ENCODE data around the gene PSMA7.
A peak's percentile ranks its signal among the peaks of the same experiment; 100 is the strongest.

Gene PSMA7

GRCh38 chr20:62143081-62143956 lies at the start of gene PSMA7, which contains the start of gene SS18L1:
Gene PSMA7, minus strand, starts transcription at chr20:62143394. Its CDS starts 91 bp downstream, at chr20:62143303.
Gene SS18L1, plus strand, starts transcription at chr20:62143769. Its CDS starts 52 bp downstream, at chr20:62143821.
- peaks cover 36% of the 10 kb centered on the region for H3K4me1 Mint-ChIP-seq (ENCODE audit: low read depth)
- no peaks in the 10 kb centered on the region for H3K27me3 Mint-ChIP-seq (ENCODE audit: low read depth)
- peak within 1 kb of the TSS; percentile 91 for H3K27ac Mint-ChIP-seq
- no peaks in the 10 kb centered on the region for H3K9me3 Mint-ChIP-seq
- peaks cover 38% of the 10 kb centered on the region for H3K36me3 Mint-ChIP-seq (ENCODE audit: low read depth)
- peak within 1 kb of the TSS; percentile 85 for H3K4me3 Mint-ChIP-seq
- DNase-seq (ENCODE audit: low spot score): peak; percentile 88

- Mint-ChIP-seq H3K27me3 (ENCODE audit: low read depth) (no peaks in the 10 kb centered on the region), H3K4me3 (no peak overlapping the region), H3K9me3 (no peaks in the 10 kb centered on the region), H3K36me3 (ENCODE audit: low read depth) (peaks cover 6% of the 10 kb centered on the region), H3K4me1 (ENCODE audit: low read depth) (peaks cover 2% of the 10 kb centered on the region), H3K27ac (no peak overlapping the region)
- DNase-seq (ENCODE audit: low spot score): no peak
These were observed 49.4 kb upstream of the PSMA7 start for GRCh38 chr20:62192635-62193034.

- Mint-ChIP-seq H3K4me3 (no peak overlapping the region), H3K36me3 (ENCODE audit: low read depth) (peaks cover 6% of the 10 kb centered on the region)
These were observed 48.8 kb upstream of the PSMA7 start for GRCh38 chr20:62191781-62192559.

GRCh38 chr20:62190639-62191411 lies 47.6 kb upstream of the PSMA7 start:
- H3K36me3 Mint-ChIP-seq (ENCODE audit: low read depth): peaks cover 6% of the 10 kb centered on the region
- H3K4me3 Mint-ChIP-seq: no peak overlapping the region
- H3K27me3 Mint-ChIP-seq (ENCODE audit: low read depth): no peaks in the 10 kb centered on the region
- no peak overlapping the region for H3K27ac Mint-ChIP-seq
- no peak for DNase-seq (ENCODE audit: low spot score)
- no peaks in the 10 kb centered on the region for H3K9me3 Mint-ChIP-seq
- H3K4me1 Mint-ChIP-seq (ENCODE audit: low read depth): peaks cover 10% of the 10 kb centered on the region

More at GRCh38 chr20:62191781-62192559, 48.8 kb upstream of the PSMA7 start:
- Mint-ChIP-seq H3K9me3 (no peaks in the 10 kb centered on the region), H3K27me3 (ENCODE audit: low read depth) (no peaks in the 10 kb centered on the region), H3K27ac (no peak overlapping the region), H3K4me1 (ENCODE audit: low read depth) (peaks cover 7% of the 10 kb centered on the region)
- no peak for DNase-seq (ENCODE audit: low spot score)

- DNase-seq (ENCODE audit: low spot score): no peak
- no peaks in the 10 kb centered on the region for H3K27me3 Mint-ChIP-seq (ENCODE audit: low read depth)
- no peaks in the 10 kb centered on the region for H3K9me3 Mint-ChIP-seq
- peak overlapping the region; percentile 35 for H3K27ac Mint-ChIP-seq
- peaks cover 1% of the 10 kb centered on the region for H3K36me3 Mint-ChIP-seq (ENCODE audit: low read depth)
- peaks cover 20% of the 10 kb centered on the region for H3K4me1 Mint-ChIP-seq (ENCODE audit: low read depth)
- no peak overlapping the region for H3K4me3 Mint-ChIP-seq
These were observed 44.0 kb upstream of the PSMA7 start for GRCh38 chr20:62186887-62187866.

GRCh38 chr20:62186096-62186426 lies 42.9 kb upstream of the PSMA7 start:
- Mint-ChIP-seq H3K27ac (no peak overlapping the region), H3K4me3 (no peak overlapping the region), H3K36me3 (ENCODE audit: low read depth) (peaks cover 1% of the 10 kb centered on the region), H3K27me3 (ENCODE audit: low read depth) (no peaks in the 10 kb centered on the region), H3K4me1 (ENCODE audit: low read depth) (peaks cover 25% of the 10 kb centered on the region), H3K9me3 (no peaks in the 10 kb centered on the region)
- no peak for DNase-seq (ENCODE audit: low spot score)

- Mint-ChIP-seq H3K27me3 (ENCODE audit: low read depth) (no peaks in the 10 kb centered on the region), H3K36me3 (ENCODE audit: low read depth) (peaks cover 5% of the 10 kb centered on the region), H3K4me1 (ENCODE audit: low read depth) (peaks cover 25% of the 10 kb centered on the region), H3K27ac (peak overlapping the region; percentile 88), H3K4me3 (peak overlapping the region; percentile 94), H3K9me3 (no peaks in the 10 kb centered on the region)
- no peak for DNase-seq (ENCODE audit: low spot score)
These were observed 40.4 kb upstream of the PSMA7 start for GRCh38 chr20:62183426-62184142.

- H3K9me3 Mint-ChIP-seq: no peaks in the 10 kb centered on the region
- H3K4me3 Mint-ChIP-seq: peak within 1 kb of the TSS; percentile 94
- H3K27me3 Mint-ChIP-seq (ENCODE audit: low read depth): no peaks in the 10 kb centered on the region
- H3K27ac Mint-ChIP-seq: peak within 1 kb of the TSS; percentile 96
- H3K4me1 Mint-ChIP-seq (ENCODE audit: low read depth): peaks cover 24% of the 10 kb centered on the region
- peaks cover 5% of the 10 kb centered on the region for H3K36me3 Mint-ChIP-seq (ENCODE audit: low read depth)
- DNase-seq (ENCODE audit: low spot score): peak; percentile 95
These were observed 39.6 kb upstream of the PSMA7 start, which contains the start of gene MTG2 for GRCh38 chr20:62182469-62183425. Gene MTG2, plus strand, starts transcription at chr20:62183028. Its CDS starts 10,393 bp downstream, at chr20:62193421.

GRCh38 chr20:62181808-62182207 lies 38.6 kb upstream of the PSMA7 start:
- Mint-ChIP-seq H3K4me1 (ENCODE audit: low read depth) (peaks cover 16% of the 10 kb centered on the region), H3K4me3 (peak overlapping the region; percentile 90), H3K9me3 (no peaks in the 10 kb centered on the region), H3K27ac (peak overlapping the region; percentile 96), H3K36me3 (ENCODE audit: low read depth) (peaks cover 5% of the 10 kb centered on the region), H3K27me3 (ENCODE audit: low read depth) (no peaks in the 10 kb centered on the region)
- DNase-seq (ENCODE audit: low spot score): no peak

GRCh38 chr20:62179162-62179504 lies 35.9 kb upstream of the PSMA7 start:
- H3K4me1 Mint-ChIP-seq (ENCODE audit: low read depth): peaks cover 10% of the 10 kb centered on the region
- no peak overlapping the region for H3K4me3 Mint-ChIP-seq
- peaks cover 9% of the 10 kb centered on the region for H3K36me3 Mint-ChIP-seq (ENCODE audit: low read depth)
- no peaks in the 10 kb centered on the region for H3K9me3 Mint-ChIP-seq
- H3K27me3 Mint-ChIP-seq (ENCODE audit: low read depth): no peaks in the 10 kb centered on the region
- H3K27ac Mint-ChIP-seq: no peak overlapping the region
- DNase-seq (ENCODE audit: low spot score): no peak

GRCh38 chr20:62178316-62179161 lies 35.3 kb upstream of the PSMA7 start:
- peaks cover 6% of the 10 kb centered on the region for H3K4me1 Mint-ChIP-seq (ENCODE audit: low read depth)
- H3K27me3 Mint-ChIP-seq (ENCODE audit: low read depth): no peaks in the 10 kb centered on the region
- no peak overlapping the region for H3K4me3 Mint-ChIP-seq
- no peak for DNase-seq (ENCODE audit: low spot score)
- H3K27ac Mint-ChIP-seq: no peak overlapping the region
- peaks cover 11% of the 10 kb centered on the region for H3K36me3 Mint-ChIP-seq (ENCODE audit: low read depth)
- no peaks in the 10 kb centered on the region for H3K9me3 Mint-ChIP-seq

Measured in T-helper 2 cell treated with Interferon-gamma antibody and Interleukin-4, amounts not matched to agents 5 μg/mL and 100 μg/mL, for 36 hours (primary cell).